IMR-90 (cell line): Measurements from ENCODE around the gene MTMR1.

Source experiments
- BHLHE40 ChIP-seq: fragments of 150-350 bp; IDR thresholded peaks from 2 replicates; pipeline ENCODE4 v1.6.1; 2016; ENCODE audit warnings: mild to moderate bottlenecking, low read depth, low read length
- CEBPB ChIP-seq: IDR thresholded peaks from 2 replicates; pipeline ENCODE4 v1.6.1; 2012; ENCODE audit warnings: low read depth, low read length, improper control_type of control experiment
- CHD1 ChIP-seq: IDR thresholded peaks from 2 replicates; pipeline ENCODE4 v1.6.1; 2012; ENCODE audit warnings: low read depth, low read length, improper control_type of control experiment
- FOS ChIP-seq: fragments of 150-350 bp; IDR thresholded peaks from 2 replicates; pipeline ENCODE4 v1.6.1; 2016; ENCODE audit warnings: low read depth, low read length
- MAFK ChIP-seq: IDR thresholded peaks from 2 replicates; pipeline ENCODE4 v1.6.1; 2012; ENCODE audit warnings: low read depth, low read length, improper control_type of control experiment
- MXI1 ChIP-seq: IDR thresholded peaks from 2 replicates; pipeline ENCODE4 v1.6.1; 2012; ENCODE audit warnings: low read depth, mild to moderate bottlenecking, low read length, moderate library complexity, borderline replicate concordance
- POLR2A ChIP-seq: IDR thresholded peaks from 2 replicates; pipeline ENCODE4 v1.6.1; 2012; ENCODE audit warnings: mild to moderate bottlenecking, low read depth, low read length
- RAD21 ChIP-seq: IDR thresholded peaks from 2 replicates; pipeline ENCODE4 v1.6.1; 2012; ENCODE audit warnings: low read length, improper control_type of control experiment
- RFX5 ChIP-seq: IDR thresholded peaks from 2 replicates; pipeline ENCODE4 v1.8.0; 2012; ENCODE audit warnings: low read depth, mild to moderate bottlenecking, low read length, moderate library complexity
- SMC3 ChIP-seq: fragments of 150-350 bp; IDR thresholded peaks from 2 replicates; pipeline ENCODE4 v1.6.1; 2016; ENCODE audit warnings: low read depth, mild to moderate bottlenecking, antibody characterized with exemption, low read length, moderate library complexity
- TF ChIP-seq, protein P1 (sequence below): conservative IDR thresholded peaks from 2 replicates; pipeline ENCODE4 v1.5.1; 2012; ENCODE audit warnings: mild to moderate bottlenecking, low read depth, low read length, improper control_type of control experiment
- TF ChIP-seq, protein P2 (sequence below): fragments of 150-350 bp; IDR thresholded peaks from 2 replicates; pipeline ENCODE4 v1.6.1; 2016; ENCODE audit warnings: low read depth, mild to moderate bottlenecking, low read length, moderate library complexity, borderline replicate concordance

DNA sequence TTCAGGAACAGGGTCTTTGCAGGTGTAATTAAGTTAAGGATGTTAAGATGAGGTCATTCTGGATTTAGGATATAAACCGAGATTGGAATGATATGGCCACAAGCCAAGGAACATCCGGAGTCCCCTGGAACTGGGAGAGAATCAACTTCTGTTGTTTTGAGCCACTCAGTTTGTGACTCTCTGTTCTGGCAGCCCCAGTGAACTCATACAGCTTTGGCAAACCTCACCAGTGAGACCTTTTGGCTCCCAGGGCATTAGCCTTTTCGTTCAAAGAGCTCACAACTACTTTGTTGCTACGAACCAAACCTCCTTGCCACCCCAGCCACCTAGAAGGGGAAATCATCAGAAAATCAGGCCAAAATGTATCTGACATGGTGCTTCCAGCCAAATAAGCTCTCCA is 80.4 kb downstream of the MTMR1 start:
- no peak for TF ChIP-seq POLR2A
- TF ChIP-seq, protein P1, sequence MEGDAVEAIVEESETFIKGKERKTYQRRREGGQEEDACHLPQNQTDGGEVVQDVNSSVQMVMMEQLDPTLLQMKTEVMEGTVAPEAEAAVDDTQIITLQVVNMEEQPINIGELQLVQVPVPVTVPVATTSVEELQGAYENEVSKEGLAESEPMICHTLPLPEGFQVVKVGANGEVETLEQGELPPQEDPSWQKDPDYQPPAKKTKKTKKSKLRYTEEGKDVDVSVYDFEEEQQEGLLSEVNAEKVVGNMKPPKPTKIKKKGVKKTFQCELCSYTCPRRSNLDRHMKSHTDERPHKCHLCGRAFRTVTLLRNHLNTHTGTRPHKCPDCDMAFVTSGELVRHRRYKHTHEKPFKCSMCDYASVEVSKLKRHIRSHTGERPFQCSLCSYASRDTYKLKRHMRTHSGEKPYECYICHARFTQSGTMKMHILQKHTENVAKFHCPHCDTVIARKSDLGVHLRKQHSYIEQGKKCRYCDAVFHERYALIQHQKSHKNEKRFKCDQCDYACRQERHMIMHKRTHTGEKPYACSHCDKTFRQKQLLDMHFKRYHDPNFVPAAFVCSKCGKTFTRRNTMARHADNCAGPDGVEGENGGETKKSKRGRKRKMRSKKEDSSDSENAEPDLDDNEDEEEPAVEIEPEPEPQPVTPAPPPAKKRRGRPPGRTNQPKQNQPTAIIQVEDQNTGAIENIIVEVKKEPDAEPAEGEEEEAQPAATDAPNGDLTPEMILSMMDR: no peak
- no peak for TF ChIP-seq MAFK
- TF ChIP-seq MXI1: no peak
- no peak for TF ChIP-seq CEBPB
- TF ChIP-seq RFX5: no peak
- TF ChIP-seq SMC3: no peak
- TF ChIP-seq RAD21: no peak
- no peak for TF ChIP-seq CHD1
- TF ChIP-seq BHLHE40: no peak
- TF ChIP-seq, protein P2, sequence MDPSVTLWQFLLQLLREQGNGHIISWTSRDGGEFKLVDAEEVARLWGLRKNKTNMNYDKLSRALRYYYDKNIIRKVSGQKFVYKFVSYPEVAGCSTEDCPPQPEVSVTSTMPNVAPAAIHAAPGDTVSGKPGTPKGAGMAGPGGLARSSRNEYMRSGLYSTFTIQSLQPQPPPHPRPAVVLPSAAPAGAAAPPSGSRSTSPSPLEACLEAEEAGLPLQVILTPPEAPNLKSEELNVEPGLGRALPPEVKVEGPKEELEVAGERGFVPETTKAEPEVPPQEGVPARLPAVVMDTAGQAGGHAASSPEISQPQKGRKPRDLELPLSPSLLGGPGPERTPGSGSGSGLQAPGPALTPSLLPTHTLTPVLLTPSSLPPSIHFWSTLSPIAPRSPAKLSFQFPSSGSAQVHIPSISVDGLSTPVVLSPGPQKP: no peak
- TF ChIP-seq FOS: no peak
